ENCODE data around the gene TRIM65.

- no peak for TF ChIP-seq RFX5 (IDR thresholded peaks at IDR 0.05; ENCODE audit: low read depth, low read length)
- no peak for TF ChIP-seq CTCF (CRISPR knock-in tag; IDR thresholded peaks at IDR 0.05)
- TF ChIP-seq ZNF280B (CRISPR knock-in tag; IDR thresholded peaks at IDR 0.05; ENCODE audit: borderline replicate concordance), result no peak
- no peak for TF ChIP-seq GTF3A (CRISPR knock-in tag; conservative IDR thresholded peaks at IDR 0.05)
- TF ChIP-seq CREB1 (IDR thresholded peaks at IDR 0.05), result no peak
- no peak for TF ChIP-seq CREB1 (CRISPR knock-in tag; IDR thresholded peaks at IDR 0.05)
- TF ChIP-seq CENPX (CRISPR knock-in tag; IDR thresholded peaks at IDR 0.05), result no peak
- TF ChIP-seq ZNF510 (CRISPR knock-in tag; IDR thresholded peaks at IDR 0.05; ENCODE audit: low read depth), result no peak
- TF ChIP-seq HOXA3 (CRISPR knock-in tag; IDR thresholded peaks at IDR 0.05), result no peak
- TF ChIP-seq EZH2 (conservative IDR thresholded peaks at IDR 0.05; ENCODE audit: low read depth, low read length), result no peak
- no peak for TF ChIP-seq NFYB (CRISPR knock-in tag; IDR thresholded peaks at IDR 0.05)
- no peak for TF ChIP-seq ZBTB8A (CRISPR knock-in tag; IDR thresholded peaks at IDR 0.05; ENCODE audit: borderline replicate concordance, low read depth)
Observed at GRCh38 chr17:75839942-75840798, 56.6 kb downstream of the TRIM65 start.

Measured in HepG2 (cell line).